Airway epithelial cell (primary cell): ENCODE data around the gene SMAD6. TPM values are rescaled to one million over a fixed set of nuclear protein-coding genes. Genes with fewer than 3 reads are reported as not detected.

Source experiments
- total RNA-seq: library from RNA; depleted of rRNA; stranded (reverse); fragments of >200 nt; gene quantifications from 2 replicates; pipeline ENCODE4 v1.2.3, GENCODE V29; 2015

Gene SMAD6
- 0.93 and 1.1 TPM in 2 replicates for total RNA-seq

GRCh38 chr15:66702035-66702786 lies at the start of gene SMAD6:
SMAD6 (plus strand) TSS chr15:66702236; CDS start chr15:66703259, 1,023 bp downstream.

Other genes with a start within 250 kb of the SMAD6 start
- gene SNAPC5, start 204.5 kb upstream of the SMAD6 start, total RNA-seq: 13.5 and 14.4 TPM in 2 replicates
- gene RPL4, start 197.4 kb upstream of the SMAD6 start, total RNA-seq: 3,484 and 5,405 TPM in 2 replicates
- gene ZWILCH, start 196.9 kb upstream of the SMAD6 start, total RNA-seq: 22.9 and 31.7 TPM in 2 replicates
- not detected in 2 replicates for gene LCTL, start 136.2 kb upstream of the SMAD6 start, total RNA-seq